GM21619 (cell line): ENCODE data around the gene SUSD4.

Experiments
- ATAC-seq: cut with Tn5 transposase; IDR thresholded peaks from one replicate; pipeline ENCODE4 v1.9.1; 2021; ENCODE audit not compliant: unreplicated experiment

The SUSD4 gene

GRCh38 chr1:223216531-223217205, 147.3 kb downstream of the SUSD4 start:
- no peak for ATAC-seq

DNA sequence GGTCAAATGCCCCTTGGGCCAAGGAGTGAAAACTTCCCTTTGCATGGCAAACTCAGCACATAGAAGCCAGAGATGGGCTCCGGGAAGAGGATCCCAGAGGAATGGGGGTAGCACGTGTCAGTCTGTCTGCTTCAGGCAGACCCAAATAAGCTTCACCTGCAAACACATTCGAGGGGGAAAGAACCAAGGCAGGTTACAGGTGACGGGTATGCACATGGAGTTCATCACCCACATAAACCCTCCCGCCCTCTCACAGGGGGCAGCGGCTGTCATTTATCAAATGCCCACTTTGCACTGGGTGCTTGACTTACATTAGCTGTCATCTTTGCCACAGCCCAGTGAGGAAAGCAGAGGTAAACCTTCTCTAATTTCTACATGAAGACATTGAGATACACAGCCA, 147.9 kb downstream of the SUSD4 start:
- no peak for ATAC-seq

DNA sequence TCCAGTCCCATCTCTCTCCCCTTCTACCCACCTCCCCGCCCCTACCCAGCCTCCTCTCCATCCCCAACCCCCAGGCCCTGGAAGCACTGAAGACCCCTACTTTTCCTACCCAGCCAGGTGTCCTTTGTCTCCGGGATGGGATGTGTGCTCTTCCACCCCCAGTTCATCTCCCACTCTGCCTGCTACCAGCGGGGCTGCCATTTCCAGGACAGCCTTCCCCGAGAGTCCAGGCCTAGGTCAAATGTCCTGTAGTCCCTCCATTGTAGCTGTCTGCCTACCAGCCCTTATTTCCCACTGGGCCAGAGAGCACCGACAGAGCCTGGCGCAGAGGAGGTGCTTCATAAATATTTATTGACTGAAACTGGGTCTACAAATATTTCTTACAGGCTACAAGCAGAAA, 148.9 kb downstream of the SUSD4 start:
- no peak for ATAC-seq

- ATAC-seq: no peak
Observed at GRCh38 chr1:223214261-223214807, 149.6 kb downstream of the SUSD4 start.

DNA sequence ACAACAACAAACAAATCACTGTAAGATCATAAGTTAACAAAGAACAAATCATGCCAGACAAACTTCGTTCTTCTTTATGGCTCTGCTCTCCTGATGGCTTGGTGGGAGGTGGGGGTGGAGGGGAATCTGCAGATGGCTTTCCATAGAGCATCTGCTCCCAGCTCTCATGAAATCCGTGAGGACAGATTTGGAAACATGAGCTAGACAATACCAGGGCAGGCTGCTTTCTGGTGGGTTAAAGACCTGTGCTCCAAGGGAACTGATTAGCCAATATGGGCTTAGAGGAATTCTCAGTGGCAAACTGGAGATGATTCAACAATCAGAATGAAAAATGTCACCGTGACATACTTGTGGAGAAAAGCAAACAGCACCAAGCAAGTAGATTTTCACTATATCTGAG, 151.5 kb downstream of the SUSD4 start:
- ATAC-seq: no peak

DNA sequence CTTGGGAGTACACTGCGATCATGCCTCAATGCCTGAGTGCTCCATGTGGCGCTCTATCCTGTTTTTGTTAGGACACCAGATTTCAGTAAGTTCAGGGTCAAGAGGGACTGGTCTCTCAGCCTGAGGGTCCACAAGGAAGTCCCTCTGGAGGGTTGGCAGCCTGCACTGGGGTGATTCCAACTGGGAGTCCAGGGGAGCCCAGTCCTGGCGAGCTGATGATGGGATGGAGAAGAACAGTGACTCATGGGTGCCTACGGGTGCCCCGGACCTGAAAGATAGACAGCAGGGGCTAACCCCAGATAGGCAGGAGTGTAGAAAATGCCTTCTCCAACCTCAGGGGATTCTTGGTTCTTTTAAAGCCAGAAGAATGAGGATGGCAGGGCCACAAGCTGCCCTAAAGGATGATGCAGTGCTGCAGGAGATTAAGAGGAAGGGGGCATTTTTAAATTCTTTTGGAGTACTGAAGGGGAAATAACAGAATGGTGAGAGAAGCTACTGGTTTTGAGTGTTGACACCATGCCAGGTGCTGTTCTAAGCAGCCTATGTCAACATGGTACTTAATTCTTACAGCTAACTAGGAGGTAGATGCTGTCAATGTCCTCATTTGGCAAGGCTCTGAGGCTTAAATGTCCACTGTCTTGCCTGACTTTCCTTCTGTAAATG, 152.5 kb downstream of the SUSD4 start:
- ATAC-seq: no peak

- ATAC-seq: no peak
Observed at GRCh38 chr1:223210788-223211120, 153.2 kb downstream of the SUSD4 start.

DNA sequence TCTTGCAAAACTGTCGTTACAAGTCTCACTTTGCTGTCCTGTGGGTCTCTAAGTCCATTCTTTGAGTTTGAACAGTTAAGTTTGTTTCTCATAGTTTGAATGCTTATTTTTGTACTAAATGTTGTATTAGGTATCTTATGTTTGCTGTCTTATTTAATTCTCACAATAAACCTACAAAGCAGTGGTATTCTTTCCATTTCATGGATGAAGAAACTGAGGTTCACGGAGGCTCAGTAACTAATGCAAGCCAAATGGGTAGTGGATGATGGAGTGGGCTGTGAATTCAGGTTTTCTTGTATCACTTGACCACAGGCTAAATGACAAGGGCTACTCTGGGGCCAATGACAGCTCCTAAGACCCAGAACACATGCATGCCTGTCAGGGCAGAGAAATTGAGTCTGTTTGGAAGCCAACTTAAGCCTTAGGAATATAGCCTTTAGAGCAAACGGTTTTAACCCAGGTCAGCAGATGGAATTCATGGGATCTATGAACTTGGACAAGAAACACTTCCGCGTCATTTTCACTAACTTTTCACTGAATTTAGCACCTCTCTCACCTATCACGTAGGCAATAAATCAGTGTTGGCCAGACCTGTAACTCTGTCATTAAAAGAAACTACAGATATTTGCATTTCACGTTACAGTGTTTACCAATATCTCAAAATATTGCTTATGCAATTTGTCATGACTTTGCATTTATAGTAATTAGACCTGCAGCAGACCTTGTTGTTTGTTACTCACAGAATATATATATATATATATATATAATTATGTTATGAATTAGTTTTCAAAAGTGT, 153.8 kb downstream of the SUSD4 start:
- ATAC-seq: no peak

- ATAC-seq: no peak
Observed at GRCh38 chr1:223209293-223209898, 154.6 kb downstream of the SUSD4 start.

GRCh38 chr1:223208164-223209076, 155.6 kb downstream of the SUSD4 start:
- ATAC-seq: no peak

- no peak for ATAC-seq
Observed at GRCh38 chr1:223207293-223208066, 156.5 kb downstream of the SUSD4 start.

DNA sequence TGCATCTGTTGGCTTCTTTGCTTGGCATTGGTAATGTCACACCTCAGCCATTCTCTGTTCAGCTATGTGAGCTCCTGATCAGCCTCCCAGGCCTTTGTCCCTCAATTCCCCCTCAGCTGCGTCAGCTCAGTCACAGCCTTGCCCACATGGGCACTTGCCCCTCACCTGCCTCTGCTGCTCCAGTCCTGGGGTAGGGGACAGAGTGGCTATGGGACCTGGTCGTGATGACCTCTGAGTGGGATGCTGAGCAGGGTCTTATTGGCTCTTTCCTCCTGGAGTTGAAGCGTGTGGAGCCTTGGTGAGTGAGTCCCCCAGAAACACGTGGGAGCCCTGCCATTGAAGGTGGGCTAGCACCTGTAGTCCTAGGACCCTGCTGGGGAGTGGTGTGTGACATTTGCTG, 159.6 kb downstream of the SUSD4 start:
- ATAC-seq: no peak

DNA sequence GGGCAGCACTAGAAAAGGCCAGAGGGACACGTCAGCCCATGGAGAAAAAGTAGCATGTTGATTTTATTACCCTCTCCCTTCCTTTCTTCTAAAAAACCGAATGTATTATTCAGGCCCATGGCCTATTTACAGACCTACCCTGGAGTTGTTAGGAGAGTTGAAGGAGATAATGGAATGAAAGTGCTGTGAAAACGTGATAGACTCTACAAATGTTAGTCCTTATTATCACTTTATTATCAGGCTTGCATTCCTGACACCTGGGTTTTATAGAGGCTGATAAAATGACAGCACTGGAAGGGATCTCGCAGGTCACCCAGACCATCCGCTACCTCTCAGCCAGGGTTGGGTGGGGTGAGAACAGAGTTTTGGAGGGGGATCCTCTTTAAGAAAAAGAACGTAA, 160.3 kb downstream of the SUSD4 start:
- no peak for ATAC-seq

- no peak for ATAC-seq
Observed at GRCh38 chr1:223203034-223203408, 161.0 kb downstream of the SUSD4 start.

GRCh38 chr1:223202376-223203033, 161.5 kb downstream of the SUSD4 start:
- no peak for ATAC-seq

- ATAC-seq: no peak
Observed at GRCh38 chr1:223201967-223202366, 162.0 kb downstream of the SUSD4 start.

GRCh38 chr1:223200903-223201302, 163.1 kb downstream of the SUSD4 start:
- no peak for ATAC-seq

DNA sequence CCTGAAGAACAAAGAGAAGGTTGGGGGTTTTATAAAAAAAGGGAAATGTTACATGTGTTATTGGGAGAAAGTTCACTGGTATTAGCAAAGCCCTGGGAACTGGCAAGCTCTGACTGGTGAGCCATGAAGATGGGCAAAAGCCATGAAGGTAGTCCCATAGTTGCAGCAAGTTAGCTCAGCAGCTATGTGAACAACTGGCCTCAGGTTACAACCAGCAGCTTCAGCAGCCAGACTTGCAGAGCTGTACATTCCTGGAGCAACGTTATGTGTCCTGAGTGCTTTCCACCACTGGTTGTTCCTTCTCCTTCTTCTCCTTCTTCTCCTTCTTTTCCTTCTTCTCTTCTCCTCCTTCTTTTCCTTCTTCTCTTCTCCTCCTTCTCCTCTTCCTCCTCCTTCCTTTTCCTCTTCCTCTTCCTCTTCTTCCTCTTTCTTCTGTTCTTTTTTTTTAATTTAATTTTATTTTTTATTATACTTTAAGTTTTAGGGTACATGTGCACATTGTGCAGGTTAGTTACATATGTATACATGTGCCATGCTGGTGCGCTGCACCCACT, 164.8 kb downstream of the SUSD4 start:
- no peak for ATAC-seq

GRCh38 chr1:223198628-223198965, 165.4 kb downstream of the SUSD4 start:
- no peak for ATAC-seq
